GM19452 (cell line): ENCODE measurements around the gene TSHZ2.

Source experiments
- ATAC-seq: cut with Tn5 transposase; IDR thresholded peaks from one replicate; pipeline ENCODE4 v1.9.1; 2021; ENCODE audit not compliant: unreplicated experiment

Gene TSHZ2

GRCh38 chr20:53027089-53027488 is 54.9 kb downstream of the TSHZ2 start:
- ATAC-seq: no peak

GRCh38 chr20:53028337-53029007 is 56.3 kb downstream of the TSHZ2 start:
- no peak for ATAC-seq

- no peak for ATAC-seq
These were observed 57.9 kb downstream of the TSHZ2 start for GRCh38 chr20:53030061-53030460.

- no peak for ATAC-seq
These were observed 59.9 kb downstream of the TSHZ2 start for GRCh38 chr20:53032046-53032445.

GRCh38 chr20:53032478-53032932 is 60.3 kb downstream of the TSHZ2 start:
- no peak for ATAC-seq

GRCh38 chr20:53033176-53033575 is 61.0 kb downstream of the TSHZ2 start:
- ATAC-seq: no peak

- no peak for ATAC-seq
These were observed 62.7 kb downstream of the TSHZ2 start for GRCh38 chr20:53034899-53035298.

GRCh38 chr20:53036992-53037391 is 64.8 kb downstream of the TSHZ2 start:
- no peak for ATAC-seq

GRCh38 chr20:53037621-53038020 is 65.5 kb downstream of the TSHZ2 start:
- no peak for ATAC-seq

- ATAC-seq: no peak
These were observed 66.1 kb downstream of the TSHZ2 start for GRCh38 chr20:53038299-53038698.

GRCh38 chr20:53040693-53041589 is 68.8 kb downstream of the TSHZ2 start:
- ATAC-seq: no peak

GRCh38 chr20:53042521-53042920 is 70.4 kb downstream of the TSHZ2 start:
- ATAC-seq: no peak

- ATAC-seq: no peak
These were observed 72.1 kb downstream of the TSHZ2 start for GRCh38 chr20:53044296-53044695.

- no peak for ATAC-seq
These were observed 73.8 kb downstream of the TSHZ2 start for GRCh38 chr20:53045941-53046340.

- ATAC-seq: no peak
These were observed 75.0 kb downstream of the TSHZ2 start for GRCh38 chr20:53047203-53047602.

- no peak for ATAC-seq
These were observed 76.2 kb downstream of the TSHZ2 start for GRCh38 chr20:53048387-53048786.

GRCh38 chr20:53050338-53050737 is 78.2 kb downstream of the TSHZ2 start:
- ATAC-seq: no peak

- no peak for ATAC-seq
These were observed 80.2 kb downstream of the TSHZ2 start for GRCh38 chr20:53052380-53052779.

- no peak for ATAC-seq
These were observed 81.4 kb downstream of the TSHZ2 start for GRCh38 chr20:53053595-53053994.

GRCh38 chr20:53055367-53056067 is 83.4 kb downstream of the TSHZ2 start:
- ATAC-seq: no peak

GRCh38 chr20:53057579-53057978 is 85.4 kb downstream of the TSHZ2 start:
- ATAC-seq: no peak

- no peak for ATAC-seq
These were observed 87.7 kb downstream of the TSHZ2 start for GRCh38 chr20:53059848-53060247.
